Tibial artery (tissue), 4 donors: ENCODE measurements around the gene NTM.

Experiments
- DNase-seq, 2 donors: peaks; one replicate each; pipeline ENCODE4 v3.0.0-alpha.2; 2019
- H3K27ac ChIP-seq, 2 donors: fragments of 200-600 bp; sonication (generic) in 1 of 2; 1 replicate in 1 of 2; 2 replicates in 1 of 2; pipeline ENCODE4 v1.5.1; 2018 to 2019; ENCODE audit warnings: mild to moderate bottlenecking in 1 of 2
- H3K27me3 ChIP-seq, 2 donors: fragments of 200-600 bp; sonication (generic) in 1 of 2; one replicate each; pipeline versions ENCODE4 v1.5.1 to v1.6.0; 2016 to 2019
- H3K36me3 ChIP-seq, 3 donors: fragments of 200-600 bp; sonication (generic) in 2 of 3; one replicate each; pipeline ENCODE4 v1.5.1; 2016 to 2019; ENCODE audit warnings: mild to moderate bottlenecking in 2 of 3
- H3K4me1 ChIP-seq, 4 donors: fragments of 200-600 bp; sonication (generic) in 2 of 4; 1 replicate in 3 of 4; 2 replicates in 1 of 4; pipeline ENCODE4 v1.5.1; 2016 to 2019
- H3K4me3 ChIP-seq, 2 donors: fragments of 200-600 bp; sonication (generic) in 1 of 2; 1 replicate in 1 of 2; 2 replicates in 1 of 2; pipeline ENCODE4 v1.5.1; 2018 to 2019; ENCODE audit warnings: mild to moderate bottlenecking in 2 of 2
- H3K9me3 ChIP-seq, 3 donors: fragments of 200-600 bp; sonication (generic) in 1 of 3; one replicate each; pipeline ENCODE4 v1.5.1; 2016 to 2019
- CTCF ChIP-seq, 2 experiments: fragments of 200-600 bp in 1 of 2; fragments of 450-650 bp in 1 of 2; IDR thresholded peaks; one replicate each; pipeline ENCODE4 v1.5.1; 2017 to 2019; ENCODE audit warnings: antibody characterized with exemption in 2 of 2, mild to moderate bottlenecking in 1 of 2, moderate library complexity in 1 of 2
- intact Hi-C: fragments of 100-400 bp; cut with DNase I; formaldehyde crosslinking; loops from one replicate; pipeline ENCODE4 v1.15.0; 2023; ENCODE audit warnings: low total_unique reads

Gene NTM

GRCh38 chr11:131703311-131703710 is 332.9 kb downstream of the NTM start:
- H3K27ac ChIP-seq: no peak overlapping the region
- no peak overlapping the region for H3K4me3 ChIP-seq
- no peaks in the 10 kb centered on the region for H3K36me3 ChIP-seq
- H3K4me1 ChIP-seq: no peaks in the 10 kb centered on the region
- peaks cover 0 to 8% of the 10 kb centered on the region in 2 donors for H3K27me3 ChIP-seq
- intact Hi-C loops: no loop called here
- TF ChIP-seq CTCF (IDR thresholded peaks at IDR 0.05): no peak
- H3K9me3 ChIP-seq: peaks cover 0 to 19% (median 6%) of the 10 kb centered on the region in 3 donors
- DNase-seq: no peak

GRCh38 chr11:131704682-131705081 is 334.3 kb downstream of the NTM start:
- no peak for DNase-seq

GRCh38 chr11:131710511-131710910 is 340.1 kb downstream of the NTM start:
- H3K36me3 ChIP-seq: no peaks in the 10 kb centered on the region
- DNase-seq: no peak
- H3K27ac ChIP-seq: no peak overlapping the region
- peaks cover 0 to 4% (median 0%) of the 10 kb centered on the region in 3 donors for H3K9me3 ChIP-seq
- no peaks in the 10 kb centered on the region for H3K4me1 ChIP-seq
- intact Hi-C loops: no loop called here
- no peak overlapping the region for H3K4me3 ChIP-seq
- H3K27me3 ChIP-seq: no peaks in the 10 kb centered on the region
- TF ChIP-seq CTCF (IDR thresholded peaks at IDR 0.05): no peak

More at GRCh38 chr11:131704682-131705081, 334.3 kb downstream of the NTM start:
- no peak overlapping the region for H3K4me3 ChIP-seq
- H3K27ac ChIP-seq: no peak overlapping the region
- no peaks in the 10 kb centered on the region for H3K4me1 ChIP-seq
- intact Hi-C loops: no loop called here
- TF ChIP-seq CTCF (IDR thresholded peaks at IDR 0.05): no peak
- peaks cover 0 to 8% of the 10 kb centered on the region in 2 donors for H3K27me3 ChIP-seq
- H3K36me3 ChIP-seq: no peaks in the 10 kb centered on the region
- H3K9me3 ChIP-seq: peaks cover 0 to 19% (median 6%) of the 10 kb centered on the region in 3 donors

- intact Hi-C loops: no loop called here
- no peak for TF ChIP-seq CTCF (IDR thresholded peaks at IDR 0.05)
- Histone ChIP-seq H3K27ac (no peak overlapping the region), H3K4me1 (no peaks in the 10 kb centered on the region), H3K4me3 (no peak overlapping the region), H3K9me3 (no peaks in the 10 kb centered on the region), H3K36me3 (no peaks in the 10 kb centered on the region), H3K27me3 (no peaks in the 10 kb centered on the region)
- no peak for DNase-seq
Measured at GRCh38 chr11:131712897-131713296, 342.5 kb downstream of the NTM start.

- no peak for DNase-seq
- Histone ChIP-seq H3K27me3 (no peaks in the 10 kb centered on the region), H3K4me1 (no peaks in the 10 kb centered on the region), H3K9me3 (no peaks in the 10 kb centered on the region), H3K27ac (no peak overlapping the region), H3K36me3 (no peaks in the 10 kb centered on the region), H3K4me3 (no peak overlapping the region)
- intact Hi-C loops: no loop called here
- TF ChIP-seq CTCF (IDR thresholded peaks at IDR 0.05): no peak
Measured at GRCh38 chr11:131713529-131714134, 343.2 kb downstream of the NTM start.

- TF ChIP-seq CTCF (IDR thresholded peaks at IDR 0.05): no peak
- intact Hi-C loops: no loop called here
- no peak overlapping the region for H3K27ac ChIP-seq
Measured at GRCh38 chr11:131717616-131718015, 347.2 kb downstream of the NTM start.

More at GRCh38 chr11:131717616-131718015, 347.2 kb downstream of the NTM start:
- Histone ChIP-seq H3K4me3 (no peak overlapping the region), H3K36me3 (no peaks in the 10 kb centered on the region), H3K4me1 (no peaks in the 10 kb centered on the region), H3K9me3 (no peaks in the 10 kb centered on the region), H3K27me3 (peaks cover 0 to 7% of the 10 kb centered on the region in 2 donors)
- no peak for DNase-seq
